ENCODE measurements around the gene CTSW.

Gene CTSW

DNA sequence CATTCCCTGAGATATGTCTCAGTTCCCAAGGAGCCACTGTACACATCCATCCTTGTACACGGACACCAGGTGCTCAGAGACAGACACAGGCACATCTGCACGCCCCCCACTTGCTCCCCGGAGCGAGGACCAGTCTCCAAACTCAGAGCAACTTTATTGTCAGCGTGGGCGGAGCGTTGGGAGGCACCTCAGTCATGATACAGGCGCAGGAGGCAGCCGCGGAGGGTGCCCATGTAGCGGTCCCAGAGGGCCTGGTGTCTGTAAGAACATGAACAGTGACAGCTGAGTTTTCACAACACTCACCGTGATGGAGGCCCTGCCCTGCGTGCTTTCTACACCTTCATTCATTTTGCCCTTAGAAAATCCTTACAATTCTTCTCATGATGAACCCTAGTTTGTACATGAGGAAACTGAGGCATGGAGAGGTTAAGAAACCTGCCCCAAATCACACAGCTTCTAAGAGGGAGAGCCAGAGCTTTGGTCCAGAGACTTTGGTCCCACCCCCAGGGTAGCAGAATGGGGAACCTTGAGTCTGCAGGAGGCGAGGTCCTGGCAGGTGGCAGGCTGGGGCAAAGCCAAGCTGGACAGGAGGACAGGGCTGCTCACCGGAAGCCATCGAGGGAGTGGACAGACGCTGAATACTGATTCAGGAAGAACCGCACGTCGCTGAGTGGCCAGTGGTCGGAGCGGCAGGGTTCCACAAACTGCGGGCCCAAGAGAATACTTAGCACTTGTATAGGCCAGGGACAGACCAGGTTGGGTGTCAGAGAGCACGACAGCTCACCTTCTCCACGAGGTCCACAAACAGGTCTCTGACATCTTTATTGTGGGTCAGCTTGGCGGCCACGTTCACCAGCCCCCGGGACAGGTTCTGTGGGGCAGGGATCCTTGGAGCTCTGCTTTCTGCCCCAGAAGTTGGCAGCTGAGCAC lies 4.4 kb downstream of the CTSW start:
- H3K27ac ChIP-seq, result peak overlapping the region; percentile 30; the same call in 1 of the 2 replicates
- no peak for TF ChIP-seq CTCF (conservative IDR thresholded peaks at IDR 0.05; ENCODE audit: low read depth)
- ChIA-PET CTCF (interaction anchor here (0.5 to 1.9 kb wide), 23 partner anchors 8 to 722 kb away, joined by 3 to 15 read pairs (median 4); partner anchors contain the start of genes CCDC87, KAT5 and MUS81), POLR2A (ENCODE audit: low non-redundant PET) (interaction anchor here (0.6 to 1.0 kb wide), 3 partner anchors 7 to 197 kb away, joined by 3 to 8 read pairs (median 3); no protein-coding TSS in a partner anchor)
- DNase-seq (ENCODE audit: low spot score), result no peak

GRCh38 chr11:65884716-65885092 lies 5.1 kb downstream of the CTSW start:
- peak; percentile 96 for TF ChIP-seq CTCF (conservative IDR thresholded peaks at IDR 0.05; ENCODE audit: low read depth)
- ChIA-PET POLR2A (ENCODE audit: low non-redundant PET) (interaction anchor here (0.6 to 1.0 kb wide), 3 partner anchors 8 to 198 kb away, joined by 3 to 8 read pairs (median 3); no protein-coding TSS in a partner anchor), CTCF (interaction anchor here (0.5 to 1.9 kb wide), 28 partner anchors 9 to 723 kb away, joined by 3 to 15 read pairs (median 4); partner anchors contain the start of genes CCDC87, KAT5 and MUS81)
- DNase-seq (ENCODE audit: low spot score), result peak; percentile 79
- peak overlapping the region; percentile 30; the same call in 1 of the 2 replicates for H3K27ac ChIP-seq

GRCh38 chr11:65885231-65885630 lies 5.6 kb downstream of the CTSW start:
- no peak for DNase-seq (ENCODE audit: low spot score)
- ChIA-PET CTCF (interaction anchor here (0.5 to 1.9 kb wide), 24 partner anchors 9 to 258 kb away, joined by 3 to 15 read pairs (median 5); partner anchors contain the start of genes KAT5 and MUS81), POLR2A (ENCODE audit: low non-redundant PET) (interaction anchor here (0.6 to 1.0 kb wide), 3 partner anchors 8 to 198 kb away, joined by 3 to 8 read pairs (median 3); no protein-coding TSS in a partner anchor)
- peak overlapping the region; percentile 30 for H3K27ac ChIP-seq
- no peak for TF ChIP-seq CTCF (conservative IDR thresholded peaks at IDR 0.05; ENCODE audit: low read depth)

GRCh38 chr11:65885808-65886536 lies 6.3 kb downstream of the CTSW start:
- no peak for TF ChIP-seq CTCF (conservative IDR thresholded peaks at IDR 0.05; ENCODE audit: low read depth)
- DNase-seq (ENCODE audit: low spot score), result no peak
- ChIA-PET POLR2A (ENCODE audit: low non-redundant PET) (interaction anchor here (0.7 kb wide), 1 partner anchor 23 kb away, joined by 8 read pairs; no protein-coding TSS in a partner anchor), CTCF (interaction anchor here (0.6 to 1.8 kb wide), 5 partner anchors 35 to 227 kb away, joined by 3 to 10 read pairs (median 5); partner anchors contain the start of gene KAT5)
- H3K27ac ChIP-seq, result peak overlapping the region; percentile 30

DNA sequence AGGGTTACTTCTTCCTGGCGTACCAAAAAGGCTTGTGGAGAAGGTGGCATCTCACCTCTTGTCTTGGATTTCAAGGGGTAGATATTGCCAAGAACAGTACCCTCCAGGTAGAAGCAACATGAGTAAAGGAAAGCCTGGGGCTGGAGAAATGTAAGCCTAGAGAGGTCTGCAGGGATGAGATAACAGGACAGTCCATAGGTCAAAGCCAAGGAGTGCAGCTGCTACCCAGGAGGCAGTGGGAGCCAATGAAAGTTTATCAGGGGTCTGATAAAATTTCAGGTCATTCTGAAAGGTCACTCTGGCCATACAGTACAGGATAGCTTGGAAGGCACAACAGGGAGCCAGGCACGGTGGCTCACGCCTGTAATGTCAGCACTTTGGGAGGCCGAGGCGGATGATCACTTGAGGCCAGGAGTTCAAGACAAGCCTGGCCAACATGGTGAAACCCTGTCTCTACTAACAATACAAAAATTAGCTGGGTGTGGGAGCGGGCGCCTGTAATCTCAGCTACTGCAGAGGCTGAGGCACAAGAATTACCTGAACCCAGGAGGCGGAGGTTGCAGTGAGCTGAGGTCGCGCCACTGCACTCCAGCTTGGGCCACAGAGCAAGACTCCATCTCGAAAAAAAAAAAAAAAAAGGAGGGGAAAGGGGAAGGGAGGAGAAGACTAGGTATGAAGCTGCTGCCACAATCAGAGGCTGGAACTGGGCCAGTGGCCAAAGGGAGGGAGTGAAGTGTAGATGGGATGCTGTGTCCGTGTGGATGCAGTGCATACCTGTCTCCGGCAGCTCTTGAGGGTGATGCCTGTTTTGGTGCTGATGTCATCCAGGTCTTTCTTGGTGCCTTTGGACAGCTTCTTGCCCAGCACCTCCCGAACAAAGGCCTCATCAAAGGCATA lies 7.4 kb downstream of the CTSW start:
- ChIA-PET CTCF (interaction anchor here (0.6 to 1.9 kb wide), 6 partner anchors 12 to 175 kb away, joined by 3 to 14 read pairs (median 6); partner anchors contain the start of gene KAT5), POLR2A (ENCODE audit: low non-redundant PET) (interaction anchor here (0.7 to 1.5 kb wide), 2 partner anchors 26 to 167 kb away, joined by 3 to 4 read pairs; no protein-coding TSS in a partner anchor)
- DNase-seq (ENCODE audit: low spot score), result no peak
- H3K27ac ChIP-seq, result peak overlapping the region; percentile 95
- TF ChIP-seq CTCF (conservative IDR thresholded peaks at IDR 0.05; ENCODE audit: low read depth), result no peak

Measured in RWPE1 (cell line).